GM10248 (cell line): ENCODE results near the gene SEPTIN5.
A peak's percentile ranks its signal among the peaks of the same experiment; 100 is the strongest.

Source experiments
- CTCF ChIA-PET: fragments of 300-600 bp; sonication (Branson Sonifier 250); formaldehyde crosslinking; extraction: SDS; loops from one replicate; lab custom pipeline; 2021; ENCODE audit warnings: antibody characterized with exemption; lab: Yijun Ruan, JAX
- POLR2A ChIA-PET: fragments of 350-650 bp; sonication (Branson Sonifier 250); formaldehyde crosslinking; extraction: SDS; loops from one replicate; lab custom pipeline; 2020; ENCODE audit warnings: antibody characterized with exemption; lab: Yijun Ruan, JAX
- DNase-seq: peaks from one replicate; pipeline ENCODE4 v3.0.0; 2012; ENCODE audit errors: extremely low spot score
- TF ChIP-seq, protein P1 (sequence below): IDR thresholded peaks from 2 replicates; pipeline ENCODE4 v1.5.1; 2012; ENCODE audit warnings: mild to moderate bottlenecking, low read depth; ENCODE audit errors: extremely low read depth, missing control alignments, control extremely low read depth

The SEPTIN5 gene

GRCh38 chr22:19705181-19705934, 8.9 kb upstream of the SEPTIN5 start:
- peak; percentile 7 for DNase-seq
- CTCF ChIA-PET: no interaction called here
- POLR2A ChIA-PET: no interaction called here
- TF ChIP-seq, protein P1, sequence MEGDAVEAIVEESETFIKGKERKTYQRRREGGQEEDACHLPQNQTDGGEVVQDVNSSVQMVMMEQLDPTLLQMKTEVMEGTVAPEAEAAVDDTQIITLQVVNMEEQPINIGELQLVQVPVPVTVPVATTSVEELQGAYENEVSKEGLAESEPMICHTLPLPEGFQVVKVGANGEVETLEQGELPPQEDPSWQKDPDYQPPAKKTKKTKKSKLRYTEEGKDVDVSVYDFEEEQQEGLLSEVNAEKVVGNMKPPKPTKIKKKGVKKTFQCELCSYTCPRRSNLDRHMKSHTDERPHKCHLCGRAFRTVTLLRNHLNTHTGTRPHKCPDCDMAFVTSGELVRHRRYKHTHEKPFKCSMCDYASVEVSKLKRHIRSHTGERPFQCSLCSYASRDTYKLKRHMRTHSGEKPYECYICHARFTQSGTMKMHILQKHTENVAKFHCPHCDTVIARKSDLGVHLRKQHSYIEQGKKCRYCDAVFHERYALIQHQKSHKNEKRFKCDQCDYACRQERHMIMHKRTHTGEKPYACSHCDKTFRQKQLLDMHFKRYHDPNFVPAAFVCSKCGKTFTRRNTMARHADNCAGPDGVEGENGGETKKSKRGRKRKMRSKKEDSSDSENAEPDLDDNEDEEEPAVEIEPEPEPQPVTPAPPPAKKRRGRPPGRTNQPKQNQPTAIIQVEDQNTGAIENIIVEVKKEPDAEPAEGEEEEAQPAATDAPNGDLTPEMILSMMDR: no peak

- CTCF ChIA-PET: no interaction called here
- POLR2A ChIA-PET: no interaction called here
- TF ChIP-seq, protein P1: no peak
- no peak for DNase-seq
Measured at GRCh38 chr22:19706661-19707151, 7.6 kb upstream of the SEPTIN5 start.

- peak; percentile 14 for DNase-seq
- ChIA-PET CTCF (interaction anchor here (1.3 kb wide), 1 partner anchor 16 kb away, joined by 3 read pairs; the partner anchor contains the start of gene GP1BB), POLR2A (no interaction called here)
- TF ChIP-seq, protein P1: no peak
Measured at GRCh38 chr22:19707347-19708290, 6.7 kb upstream of the SEPTIN5 start.

DNA sequence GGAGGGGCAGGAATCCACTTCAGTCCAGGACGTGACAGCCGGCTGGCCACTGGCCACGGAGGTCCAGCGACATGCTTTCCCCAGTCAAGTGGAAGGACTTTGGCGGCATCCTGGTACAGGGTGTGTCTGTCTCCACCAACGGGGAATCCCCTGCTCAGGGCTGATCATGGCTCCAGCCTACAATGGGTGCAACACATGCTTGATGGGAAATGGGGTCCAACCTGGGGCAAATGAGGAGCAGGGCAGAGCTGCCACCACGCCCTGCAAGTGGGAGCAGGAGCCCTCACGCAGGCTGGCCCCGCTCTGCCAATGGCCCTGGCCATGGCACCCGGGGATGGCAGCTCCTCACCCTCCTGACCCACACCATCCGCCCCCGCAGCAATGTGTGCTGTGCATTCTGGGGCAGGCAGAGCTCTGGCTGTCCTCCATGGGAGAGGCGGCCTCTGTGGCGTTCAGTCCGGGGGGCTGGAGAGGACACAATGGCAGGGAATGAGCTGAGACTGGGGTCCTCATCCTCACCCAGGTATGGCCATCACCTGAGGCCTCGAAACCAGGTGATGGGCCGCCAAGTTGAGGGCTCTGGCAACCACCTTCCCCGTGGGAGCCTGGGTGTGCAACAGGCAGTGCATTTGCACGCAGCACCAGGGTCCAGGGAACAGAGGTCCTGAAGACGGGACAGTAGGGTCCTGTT, 5.8 kb upstream of the SEPTIN5 start:
- CTCF ChIA-PET: interaction anchor here (0.8 to 1.3 kb wide), 2 partner anchors 15 to 22 kb away, joined by 3 read pairs; partner anchors contain the start of gene GP1BB
- no peak for DNase-seq
- TF ChIP-seq, protein P1: no peak
- POLR2A ChIA-PET: interaction anchor here (0.6 kb wide), 1 partner anchor 417 kb away, joined by 3 read pairs; no protein-coding TSS in a partner anchor

DNA sequence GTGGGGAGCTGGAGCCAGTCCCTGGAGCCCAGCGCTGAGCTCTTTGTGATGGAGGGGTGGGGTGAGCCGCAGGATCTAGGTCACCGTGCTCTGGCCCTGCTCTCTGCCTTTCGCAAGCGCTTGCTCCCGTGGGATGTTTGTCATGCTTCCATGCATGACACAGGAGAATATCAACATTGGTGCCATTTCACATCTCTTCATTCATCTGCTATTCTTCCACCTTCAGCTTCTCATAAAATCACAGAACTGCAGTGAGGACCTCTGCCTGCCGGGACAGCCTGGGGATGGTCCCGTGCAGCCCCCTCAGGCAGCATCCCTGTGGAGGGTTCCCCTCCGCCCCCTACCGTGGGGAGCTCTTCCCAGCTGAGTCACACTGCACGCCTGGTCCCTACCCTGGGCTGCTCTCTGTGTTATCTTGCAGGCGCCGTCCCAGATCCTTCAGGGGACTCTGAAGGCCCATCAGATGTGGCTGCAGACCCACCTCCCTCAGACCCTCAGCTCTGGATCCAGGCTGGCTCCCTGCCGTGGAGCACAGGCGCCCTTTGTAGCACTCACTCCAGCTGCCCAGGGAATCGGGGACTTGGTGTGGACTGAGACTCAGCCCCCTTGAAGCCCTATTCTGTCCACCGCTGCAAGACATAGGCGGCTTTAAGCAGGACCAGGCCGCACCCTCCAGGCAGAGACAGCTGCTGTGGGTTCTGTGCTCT, 5.1 kb upstream of the SEPTIN5 start:
- TF ChIP-seq, protein P1: no peak
- POLR2A ChIA-PET: interaction anchor here (0.6 kb wide), 1 partner anchor 416 kb away, joined by 3 read pairs; no protein-coding TSS in a partner anchor
- no peak for DNase-seq
- CTCF ChIA-PET: interaction anchor here (0.8 to 1.8 kb wide), 4 partner anchors 14 to 30 kb away, joined by 3 to 6 read pairs (median 4); partner anchors contain the start of gene GP1BB
